Vagina (tissue), 2 donors: ENCODE data around the gene PTPRG. TPM values are rescaled to one million over a fixed set of nuclear protein-coding genes. Genes with fewer than 3 reads are reported as not detected.
"Not testable (repeated sequence)": the region's sequence is repeated elsewhere in the genome, so short reads cannot be mapped to it uniquely, and the experiment has no call there.

Source experiments
- DNase-seq, 2 donors: peaks; one replicate each; pipeline ENCODE4 v3.0.0-alpha.2; 2017; ENCODE audit errors: extremely low spot score in 2 of 2
- H3K27ac ChIP-seq: fragments of 200-600 bp; sonication (generic); one replicate; pipeline ENCODE4 v1.5.1; 2019
- H3K27me3 ChIP-seq: fragments of 200-600 bp; sonication (generic); one replicate; pipeline ENCODE4 v1.5.1; 2019
- H3K36me3 ChIP-seq, 2 donors: fragments of 200-600 bp; sonication (generic); one replicate each; pipeline ENCODE4 v1.5.1; 2017 to 2019
- H3K4me1 ChIP-seq: fragments of 200-600 bp; sonication (generic); one replicate; pipeline ENCODE4 v1.5.1; 2019
- H3K4me3 ChIP-seq, 2 donors: fragments of 200-600 bp; sonication (generic); 1 replicate in 1 of 2; 2 replicates in 1 of 2; pipeline ENCODE4 v1.5.1; 2016 to 2019
- H3K9me3 ChIP-seq: fragments of 200-600 bp; sonication (generic); one replicate; pipeline ENCODE4 v1.5.1; 2019
- POLR2A ChIP-seq, 2 donors: fragments of 450-650 bp; IDR thresholded peaks; one replicate each; pipeline ENCODE4 v1.6.1; 2017; ENCODE audit warnings: antibody characterized with exemption in 2 of 2, mild to moderate bottlenecking in 2 of 2, moderate library complexity in 2 of 2
- POLR2AphosphoS5 ChIP-seq, 2 donors: sonication (generic); formaldehyde crosslinking; IDR thresholded peaks; one replicate each; pipeline ENCODE4 v1.9.0; 2017; ENCODE audit warnings: antibody characterized with exemption in 2 of 2, mild to moderate bottlenecking in 2 of 2, low read depth in 1 of 2; ENCODE audit not compliant: insufficient read depth in 1 of 2
- intact Hi-C: fragments of 100-400 bp; cut with DNase I; formaldehyde crosslinking; loops from one replicate; pipeline ENCODE4 v1.15.1; 2023
- total RNA-seq: library from RNA; depleted of rRNA; stranded (reverse); fragments of >200 nt; gene quantifications from one replicate; pipeline ENCODE4 v1.2.3, GENCODE V29; 2016
- TF ChIP-seq, protein P1 (sequence below), 3 experiments: fragments of 450-650 bp in 2 of 3; fragments of 200-600 bp in 1 of 3; sonication (generic) in 1 of 3; IDR thresholded peaks; one replicate each; pipeline ENCODE4 v1.5.1; 2017 to 2019; ENCODE audit warnings: antibody characterized with exemption in 3 of 3, mild to moderate bottlenecking in 2 of 3, moderate library complexity in 2 of 3

PTPRG gene
- total RNA-seq, 1 donor from 2014 or later, result 47.6 TPM

DNA sequence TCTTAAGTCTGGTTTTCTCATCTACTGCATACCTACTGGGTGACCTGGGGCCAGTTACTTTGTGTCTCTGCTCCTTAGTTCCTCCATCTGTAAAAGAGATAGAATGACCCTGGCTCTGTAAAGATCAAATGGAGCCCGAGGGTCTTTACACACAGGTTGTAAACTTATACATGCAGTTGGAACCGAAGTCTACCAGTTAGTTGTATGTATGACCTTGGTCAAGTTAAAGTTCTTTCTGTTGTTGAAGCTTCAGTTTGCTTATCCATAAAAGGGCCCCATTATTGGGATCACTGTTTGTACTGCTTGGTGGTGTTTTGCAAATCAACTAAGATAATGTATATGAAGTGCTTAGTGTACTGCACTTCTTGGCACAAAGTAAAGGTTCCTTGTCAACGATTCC lies 186.9 kb downstream of the PTPRG start:
- H3K36me3 ChIP-seq, result no peaks in the 10 kb centered on the region
- no peaks in the 10 kb centered on the region for H3K9me3 ChIP-seq
- TF ChIP-seq POLR2A (IDR thresholded peaks at IDR 0.05) (no peak), POLR2AphosphoS5 (IDR thresholded peaks at IDR 0.05; ENCODE audit: insufficient read depth in 1 of 2, low read depth in 1 of 2) (no peak)
- TF ChIP-seq, protein P1, sequence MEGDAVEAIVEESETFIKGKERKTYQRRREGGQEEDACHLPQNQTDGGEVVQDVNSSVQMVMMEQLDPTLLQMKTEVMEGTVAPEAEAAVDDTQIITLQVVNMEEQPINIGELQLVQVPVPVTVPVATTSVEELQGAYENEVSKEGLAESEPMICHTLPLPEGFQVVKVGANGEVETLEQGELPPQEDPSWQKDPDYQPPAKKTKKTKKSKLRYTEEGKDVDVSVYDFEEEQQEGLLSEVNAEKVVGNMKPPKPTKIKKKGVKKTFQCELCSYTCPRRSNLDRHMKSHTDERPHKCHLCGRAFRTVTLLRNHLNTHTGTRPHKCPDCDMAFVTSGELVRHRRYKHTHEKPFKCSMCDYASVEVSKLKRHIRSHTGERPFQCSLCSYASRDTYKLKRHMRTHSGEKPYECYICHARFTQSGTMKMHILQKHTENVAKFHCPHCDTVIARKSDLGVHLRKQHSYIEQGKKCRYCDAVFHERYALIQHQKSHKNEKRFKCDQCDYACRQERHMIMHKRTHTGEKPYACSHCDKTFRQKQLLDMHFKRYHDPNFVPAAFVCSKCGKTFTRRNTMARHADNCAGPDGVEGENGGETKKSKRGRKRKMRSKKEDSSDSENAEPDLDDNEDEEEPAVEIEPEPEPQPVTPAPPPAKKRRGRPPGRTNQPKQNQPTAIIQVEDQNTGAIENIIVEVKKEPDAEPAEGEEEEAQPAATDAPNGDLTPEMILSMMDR (IDR thresholded peaks at IDR 0.05), result no peak
- no peak overlapping the region for H3K27ac ChIP-seq
- H3K4me1 ChIP-seq, result peaks cover 10% of the 10 kb centered on the region
- DNase-seq, result no peak
- intact Hi-C loops, result no loop called here
- H3K4me3 ChIP-seq, result no peak overlapping the region
- no peaks in the 10 kb centered on the region for H3K27me3 ChIP-seq

DNA sequence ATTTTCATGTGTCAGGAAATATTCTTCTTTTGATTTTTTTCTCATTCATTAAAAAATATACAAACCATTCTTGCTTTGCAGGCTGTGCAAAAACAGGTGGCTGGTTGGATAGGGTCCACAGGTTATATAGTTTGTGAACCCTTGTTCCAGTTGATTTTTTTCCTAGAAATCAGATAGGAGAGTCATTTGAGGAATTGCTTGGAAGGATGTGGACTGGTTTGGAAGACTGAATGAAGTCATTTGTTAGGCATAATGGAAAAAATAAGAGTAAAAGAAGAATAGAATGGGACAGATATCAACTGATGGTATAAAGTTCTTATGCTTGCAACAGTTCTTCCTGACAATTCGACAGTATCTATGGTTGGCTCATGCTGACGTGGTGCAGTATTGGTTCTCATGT lies 189.4 kb downstream of the PTPRG start:
- TF ChIP-seq, protein P1 (IDR thresholded peaks at IDR 0.05), result no peak
- no peak for TF ChIP-seq POLR2A (IDR thresholded peaks at IDR 0.05)
- TF ChIP-seq POLR2AphosphoS5 (IDR thresholded peaks at IDR 0.05; ENCODE audit: insufficient read depth in 1 of 2, low read depth in 1 of 2), result no peak
- no peaks in the 10 kb centered on the region for H3K36me3 ChIP-seq
- H3K9me3 ChIP-seq, result no peaks in the 10 kb centered on the region
- no peak for DNase-seq
- H3K4me1 ChIP-seq, result peaks cover 10% of the 10 kb centered on the region
- no peak overlapping the region for H3K4me3 ChIP-seq
- intact Hi-C loops, result no loop called here
- no peaks in the 10 kb centered on the region for H3K27me3 ChIP-seq
- H3K27ac ChIP-seq, result no peak overlapping the region

DNA sequence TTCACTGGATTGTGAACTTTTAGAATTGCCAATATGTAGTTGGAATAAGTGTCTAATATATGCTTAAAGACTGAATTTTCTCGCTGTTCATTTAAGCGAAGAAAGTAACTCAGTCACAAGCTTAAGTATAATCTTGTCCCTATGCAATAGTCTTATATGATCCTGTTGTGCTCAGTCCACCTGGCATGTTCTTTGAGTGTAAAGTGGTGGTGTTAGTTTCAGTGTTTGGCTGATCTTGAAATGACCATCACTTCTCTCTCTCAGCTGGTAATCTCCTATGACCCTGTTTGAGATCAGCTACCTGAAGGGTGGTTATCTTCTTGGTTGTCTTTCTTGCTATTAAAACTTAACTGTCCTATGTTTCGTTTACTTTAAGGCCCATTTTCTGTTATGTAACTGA lies 197.5 kb downstream of the PTPRG start:
- no peaks in the 10 kb centered on the region for H3K9me3 ChIP-seq
- intact Hi-C loops, result no loop called here
- DNase-seq, result no peak

DNA sequence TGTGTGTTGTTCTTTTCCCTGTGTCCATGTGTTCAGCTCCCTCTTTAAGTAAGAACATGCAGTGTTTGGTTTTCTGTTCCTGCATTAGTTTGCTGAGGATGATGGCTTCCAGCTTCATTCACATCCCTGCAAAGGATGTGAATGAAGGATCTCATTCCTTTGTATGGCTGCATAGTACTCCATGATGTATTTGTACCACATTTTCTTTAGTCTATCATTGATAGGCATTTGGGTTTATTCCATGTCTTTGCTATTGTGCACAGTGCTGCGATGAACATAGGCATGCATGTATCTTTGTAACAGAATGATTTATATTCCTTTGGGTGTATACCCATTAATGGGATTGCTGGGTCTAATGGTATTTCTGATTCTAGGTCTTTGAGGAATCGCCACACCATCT lies 199.4 kb downstream of the PTPRG start:
- intact Hi-C loops, H3K36me3 ChIP-seq, H3K27ac ChIP-seq, H3K27me3 ChIP-seq, H3K4me1 ChIP-seq, H3K4me3 ChIP-seq, H3K9me3 ChIP-seq, DNase-seq: not testable (repeated sequence)

More for the DNA sequence above, 197.5 kb downstream of the PTPRG start:
- H3K27me3 ChIP-seq, result no peaks in the 10 kb centered on the region
- no peaks in the 10 kb centered on the region for H3K4me1 ChIP-seq
- H3K27ac ChIP-seq, result no peak overlapping the region
- no peak overlapping the region for H3K4me3 ChIP-seq
- no peaks in the 10 kb centered on the region for H3K36me3 ChIP-seq
- TF ChIP-seq POLR2AphosphoS5 (IDR thresholded peaks at IDR 0.05; ENCODE audit: insufficient read depth in 1 of 2, low read depth in 1 of 2), result no peak
- TF ChIP-seq, protein P1 (IDR thresholded peaks at IDR 0.05), result no peak
- TF ChIP-seq POLR2A (IDR thresholded peaks at IDR 0.05), result no peak

DNA sequence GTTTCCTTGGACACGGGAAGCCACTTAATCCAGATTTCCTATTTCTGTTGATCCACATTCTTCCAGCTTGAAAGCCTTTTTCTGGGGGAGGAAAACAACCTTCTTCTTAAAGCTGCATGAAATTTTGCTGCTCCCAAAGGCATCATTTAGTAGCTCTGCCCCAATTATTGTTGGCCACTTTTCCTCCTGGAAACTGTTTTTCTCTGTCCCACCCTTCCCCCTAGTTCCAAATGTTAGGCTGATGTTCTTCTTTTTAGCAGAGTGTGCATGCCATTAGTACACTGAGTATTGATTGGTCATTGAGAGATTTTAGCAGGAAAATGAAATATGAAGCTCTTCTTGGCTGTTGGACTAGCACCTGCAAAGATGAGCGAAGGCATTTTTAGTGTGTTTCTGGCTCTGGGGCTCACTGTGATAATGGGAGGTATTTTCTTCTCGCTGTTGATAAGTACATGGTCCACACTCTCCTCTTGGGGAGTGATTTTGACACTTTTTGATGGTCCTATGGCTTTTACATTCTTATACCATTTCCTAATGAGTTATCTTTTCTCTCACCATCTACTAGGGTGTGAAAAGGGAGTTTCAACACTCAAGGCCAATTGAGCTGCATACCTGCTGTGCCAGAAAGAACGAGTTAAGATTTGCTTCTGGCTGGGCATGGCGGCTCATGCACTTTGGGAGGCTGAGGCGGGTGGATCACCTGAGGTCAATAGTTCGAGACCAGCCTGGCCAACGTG lies 200.5 kb downstream of the PTPRG start:
- intact Hi-C loops, result no loop called here
- no peak overlapping the region for H3K4me3 ChIP-seq
- no peaks in the 10 kb centered on the region for H3K4me1 ChIP-seq
- H3K27ac ChIP-seq, result no peak overlapping the region
- DNase-seq, result no peak
- H3K36me3 ChIP-seq, result no peaks in the 10 kb centered on the region
- TF ChIP-seq, protein P1 (IDR thresholded peaks at IDR 0.05), result no peak
- TF ChIP-seq POLR2AphosphoS5 (IDR thresholded peaks at IDR 0.05; ENCODE audit: insufficient read depth in 1 of 2, low read depth in 1 of 2) (no peak), POLR2A (IDR thresholded peaks at IDR 0.05) (no peak)
- no peaks in the 10 kb centered on the region for H3K9me3 ChIP-seq
- no peaks in the 10 kb centered on the region for H3K27me3 ChIP-seq
